SK-N-MC (cell line): ENCODE data around the gene UPF3B.

Experiments used
- EZH2 ChIP-seq: fragments of 200-600 bp; sonication (generic); IDR thresholded peaks from one replicate; pipeline ENCODE4 v1.6.1; 2017; ENCODE audit warnings: antibody characterized with exemption
- FOXP2 ChIP-seq: optimal IDR thresholded peaks from 2 replicates; pipeline ENCODE3; 2011; ENCODE audit warnings: mild to moderate bottlenecking, moderate library complexity; ENCODE audit not compliant: insufficient read depth; ENCODE audit errors: extremely low read length, control extremely low read depth
- POLR2AphosphoS5 ChIP-seq: IDR thresholded peaks from 2 replicates; pipeline ENCODE4 v1.6.1; 2012; ENCODE audit warnings: mild to moderate bottlenecking, low read depth, low read length, borderline replicate concordance

- TF ChIP-seq POLR2AphosphoS5 (no peak), EZH2 (no peak), FOXP2 (no peak)
These were observed 26.3 kb downstream of the UPF3B start for GRCh38 chrX:119826399-119826959.
